ENCODE results near the gene SERPINA3. TPM values are rescaled to one million over a fixed set of nuclear protein-coding genes. Genes with fewer than 3 reads are reported as not detected.

The SERPINA3 gene
- total and polyA plus RNA-seq, 5 donors, result 56.4 to 390 (median 192) TPM

DNA sequence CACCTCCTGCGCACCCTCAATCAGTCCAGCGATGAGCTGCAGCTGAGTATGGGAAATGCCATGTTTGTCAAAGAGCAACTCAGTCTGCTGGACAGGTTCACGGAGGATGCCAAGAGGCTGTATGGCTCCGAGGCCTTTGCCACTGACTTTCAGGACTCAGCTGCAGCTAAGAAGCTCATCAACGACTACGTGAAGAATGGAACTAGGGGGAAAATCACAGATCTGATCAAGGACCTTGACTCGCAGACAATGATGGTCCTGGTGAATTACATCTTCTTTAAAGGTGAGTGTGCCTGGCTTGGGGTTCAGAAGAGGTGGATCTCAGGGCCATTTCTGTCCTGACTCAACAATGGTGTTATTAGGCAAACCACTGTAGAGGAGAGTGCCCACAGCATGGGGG lies 2.6 kb downstream of the SERPINA3 start:
- Histone ChIP-seq H3K4me3 (ENCODE audit: low read length) (no peak overlapping the region), H3K9me3 (ENCODE audit: control insufficient read depth, low read length) (peaks cover 2% of the 10 kb centered on the region), H3K27ac (ENCODE audit: low read length) (no peak overlapping the region), H3K27me3 (ENCODE audit: control insufficient read depth, insufficient read depth) (no peaks in the 10 kb centered on the region), H3K4me1 (ENCODE audit: control insufficient read depth, insufficient read depth, low read length) (no peaks in the 10 kb centered on the region)
- ATAC-seq (no peak), DNase-seq (no peak)
- intact Hi-C loops (cut with DNase I), result no loop called here
- WGBS, result 91% methylated on average over 7 of the region's 7 CpGs

DNA sequence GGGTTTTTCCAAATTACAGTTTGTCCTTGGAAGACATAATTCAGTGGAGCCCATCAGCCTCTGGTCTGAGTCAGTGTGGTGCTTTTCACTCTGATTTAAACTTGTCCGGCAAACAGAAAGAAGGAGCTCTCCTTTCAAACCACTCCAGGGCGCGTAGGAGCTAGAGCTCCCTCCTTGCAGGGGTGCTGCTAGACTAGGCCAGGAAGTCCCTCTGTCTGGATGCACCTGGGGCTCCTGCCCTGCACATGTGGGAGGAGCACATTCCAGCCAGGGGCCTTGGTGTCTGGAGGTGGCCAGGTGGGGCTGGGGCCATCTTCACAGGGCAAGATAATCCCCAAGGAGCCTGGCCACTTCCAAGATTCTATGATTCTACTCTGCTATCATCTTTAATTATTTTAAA lies 3.1 kb downstream of the SERPINA3 start:
- ATAC-seq (no peak), DNase-seq (no peak)
- Histone ChIP-seq H3K4me1 (ENCODE audit: control insufficient read depth, insufficient read depth, low read length) (no peaks in the 10 kb centered on the region), H3K27ac (ENCODE audit: low read length) (no peak overlapping the region), H3K27me3 (ENCODE audit: control insufficient read depth, insufficient read depth) (no peaks in the 10 kb centered on the region), H3K9me3 (ENCODE audit: control insufficient read depth, low read length) (peaks cover 2% of the 10 kb centered on the region), H3K4me3 (ENCODE audit: low read length) (no peak overlapping the region)
- 96% methylated on average over 3 of the region's 3 CpGs for WGBS
- intact Hi-C loops (cut with DNase I), result no loop called here

DNA sequence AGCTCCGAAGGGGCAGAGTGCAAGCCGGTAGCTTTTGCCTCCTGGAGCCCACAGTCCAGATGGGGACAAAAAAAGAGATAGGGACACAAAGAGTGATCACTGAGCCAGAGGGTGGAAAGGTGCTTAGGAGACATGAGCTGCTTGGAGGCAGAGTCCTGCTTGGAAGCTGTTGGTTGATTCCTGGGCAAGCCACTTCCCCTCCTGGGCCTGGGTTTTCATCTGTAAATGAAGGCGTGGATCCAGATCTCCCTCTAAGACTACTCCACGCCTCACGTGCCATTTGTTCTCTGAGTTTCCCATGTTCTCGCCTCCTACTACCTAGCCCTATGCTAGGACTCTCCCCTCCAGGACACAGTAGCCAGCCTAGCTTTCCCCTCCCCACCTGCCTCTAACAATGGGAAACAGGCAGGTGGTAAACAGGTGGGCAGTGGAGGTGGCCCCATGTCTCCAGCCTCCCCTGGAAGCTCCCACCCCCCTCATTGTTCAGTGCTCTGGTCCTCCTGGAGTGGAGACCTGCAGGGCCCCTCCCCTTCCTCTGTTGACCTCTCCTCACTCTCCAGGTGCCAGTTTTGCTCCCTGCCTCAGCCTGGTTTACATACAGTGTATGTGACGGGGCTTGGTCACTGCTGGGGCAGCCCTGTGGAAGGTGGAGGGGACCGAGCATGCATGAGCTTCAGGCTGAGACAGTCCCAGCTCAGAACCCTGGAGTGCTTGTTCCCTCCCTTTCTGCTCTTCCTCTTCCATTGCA lies 3.8 kb downstream of the SERPINA3 start:
- 80% methylated on average over 8 of the region's 8 CpGs for WGBS
- H3K4me3 ChIP-seq (ENCODE audit: low read length), result no peak overlapping the region
- no peaks in the 10 kb centered on the region for H3K27me3 ChIP-seq (ENCODE audit: control insufficient read depth, insufficient read depth)
- H3K9me3 ChIP-seq (ENCODE audit: control insufficient read depth, low read length), result peaks cover 2% of the 10 kb centered on the region
- H3K4me1 ChIP-seq (ENCODE audit: control insufficient read depth, insufficient read depth, low read length), result no peaks in the 10 kb centered on the region
- ATAC-seq (no peak), DNase-seq (no peak)
- no peak overlapping the region for H3K27ac ChIP-seq (ENCODE audit: low read length)
- intact Hi-C loops (cut with DNase I), result no loop called here

DNA sequence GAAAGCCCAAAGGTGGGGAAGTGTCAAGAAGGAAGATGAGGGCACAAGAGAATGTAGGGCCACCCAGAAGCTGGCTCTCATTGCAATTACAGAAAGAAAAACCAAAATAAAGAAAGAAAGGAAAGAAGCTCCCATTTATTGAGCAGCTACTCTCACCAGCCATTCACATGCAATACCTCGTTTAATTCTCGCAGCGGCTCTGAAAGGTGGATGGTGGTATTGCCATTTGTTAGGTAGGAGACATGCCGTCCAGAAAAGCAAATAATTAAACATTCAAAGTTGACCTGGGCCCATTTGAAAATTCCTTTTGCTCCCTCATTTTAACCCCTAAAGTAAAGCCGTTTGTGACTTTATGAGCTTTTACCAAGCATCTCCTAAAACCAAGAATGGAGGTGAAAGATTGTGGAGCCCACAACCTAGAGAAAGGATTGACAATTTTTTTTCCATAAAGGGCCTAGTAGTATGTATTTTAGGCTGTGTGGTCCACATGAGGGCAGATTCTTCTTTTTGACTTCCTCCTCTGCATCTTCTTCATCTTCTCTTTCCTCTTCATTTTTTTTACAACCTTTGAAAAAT lies 5.3 kb downstream of the SERPINA3 start:
- ATAC-seq (no peak), DNase-seq (no peak)
- Histone ChIP-seq H3K27me3 (ENCODE audit: control insufficient read depth, insufficient read depth) (no peaks in the 10 kb centered on the region), H3K9me3 (ENCODE audit: control insufficient read depth, low read length) (peaks cover 2% of the 10 kb centered on the region), H3K27ac (ENCODE audit: low read length) (no peak overlapping the region), H3K4me1 (ENCODE audit: control insufficient read depth, insufficient read depth, low read length) (no peaks in the 10 kb centered on the region), H3K4me3 (ENCODE audit: low read length) (no peak overlapping the region)
- WGBS, result 81% methylated on average over 5 of the region's 5 CpGs
- intact Hi-C loops (cut with DNase I), result no loop called here

DNA sequence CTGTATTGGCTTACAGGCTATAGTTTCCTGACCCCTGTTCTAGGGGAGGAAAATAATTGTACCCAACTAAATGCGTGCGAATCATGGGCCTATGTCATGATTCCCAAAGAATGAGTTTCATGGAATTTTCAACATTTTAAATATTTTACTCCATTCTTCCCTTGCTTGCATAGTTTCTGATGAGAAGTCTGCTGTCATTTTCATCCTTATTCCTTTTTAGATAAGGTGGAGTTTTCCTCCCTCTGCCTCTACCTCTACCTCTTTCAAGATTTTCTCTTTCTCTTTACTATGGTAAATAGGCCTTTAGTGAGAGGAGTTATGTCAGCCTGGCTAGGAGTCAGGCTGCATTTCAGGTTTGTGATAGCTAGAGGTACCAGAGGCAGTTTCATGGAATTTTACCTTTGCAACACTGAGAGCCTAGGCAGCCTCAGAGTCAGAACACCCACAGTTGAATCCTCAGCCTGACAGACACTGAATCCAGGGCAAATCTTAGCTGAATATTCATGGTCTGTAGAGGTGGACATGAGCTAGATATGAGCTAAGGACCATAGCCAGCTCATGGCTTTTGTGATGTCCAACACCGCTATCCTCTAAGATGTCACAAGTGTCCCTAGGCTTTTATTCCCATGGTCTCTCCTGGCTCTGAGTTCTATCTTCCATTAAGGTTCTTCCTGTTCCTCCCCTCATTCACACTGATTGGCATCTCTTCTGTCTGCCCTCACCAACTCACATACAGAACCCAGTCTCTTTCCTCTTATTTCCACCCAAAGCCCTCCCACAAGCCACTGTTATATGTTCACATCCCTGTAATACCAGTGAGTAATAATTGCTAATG lies 6.0 kb downstream of the SERPINA3 start:
- DNase-seq (no peak), ATAC-seq (no peak)
- Histone ChIP-seq H3K27me3 (ENCODE audit: control insufficient read depth, insufficient read depth) (no peaks in the 10 kb centered on the region), H3K9me3 (ENCODE audit: control insufficient read depth, low read length) (peaks cover 2% of the 10 kb centered on the region), H3K4me3 (ENCODE audit: low read length) (no peak overlapping the region), H3K4me1 (ENCODE audit: control insufficient read depth, insufficient read depth, low read length) (no peaks in the 10 kb centered on the region), H3K27ac (ENCODE audit: low read length) (no peak overlapping the region)
- intact Hi-C loops (cut with DNase I), result no loop called here
- WGBS, result 93% methylated on average over 3 of the region's 3 CpGs

DNA sequence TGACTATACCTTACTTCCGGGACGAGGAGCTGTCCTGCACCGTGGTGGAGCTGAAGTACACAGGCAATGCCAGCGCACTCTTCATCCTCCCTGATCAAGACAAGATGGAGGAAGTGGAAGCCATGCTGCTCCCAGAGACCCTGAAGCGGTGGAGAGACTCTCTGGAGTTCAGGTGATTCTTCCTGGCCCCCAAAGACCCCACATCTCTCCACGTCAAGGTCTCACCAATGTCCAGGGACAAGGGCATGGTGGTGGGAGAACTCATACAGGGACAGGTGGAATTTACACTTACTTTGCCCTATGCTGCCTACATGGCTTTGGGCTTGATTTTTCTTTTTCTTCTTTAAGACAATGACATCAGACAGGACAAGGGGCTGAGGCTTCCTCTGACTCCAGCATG lies 7.1 kb downstream of the SERPINA3 start:
- WGBS, result 82% methylated on average over 6 of the region's 6 CpGs
- no peak for ATAC-seq
- no peak overlapping the region for H3K27ac ChIP-seq (ENCODE audit: low read length)

DNA sequence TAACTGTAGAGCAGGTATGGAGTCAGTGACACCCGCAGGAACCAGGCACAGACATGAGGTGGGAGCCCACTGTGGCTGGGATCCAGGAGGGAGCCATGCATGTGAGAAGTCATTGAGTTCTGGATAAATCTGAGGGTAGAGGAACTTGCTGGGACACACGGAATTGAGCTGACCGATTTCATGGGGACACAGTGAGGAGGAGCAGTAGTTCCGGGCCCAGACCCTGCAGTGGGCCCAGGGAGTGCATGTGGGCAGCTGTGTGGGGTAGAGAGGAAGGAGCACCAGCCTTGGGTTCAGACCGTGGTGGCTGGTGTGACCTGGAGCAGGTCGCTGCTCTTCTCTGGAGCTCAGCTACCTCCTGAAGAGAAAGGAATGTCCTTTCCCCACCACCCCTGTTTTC lies 8.4 kb downstream of the SERPINA3 start:
- WGBS, result 77% methylated on average over 6 of the region's 6 CpGs
- DNase-seq (no peak), ATAC-seq (no peak)
- H3K4me3 ChIP-seq (ENCODE audit: low read length), result no peak overlapping the region
- no peaks in the 10 kb centered on the region for H3K27me3 ChIP-seq (ENCODE audit: control insufficient read depth, insufficient read depth)
- intact Hi-C loops (cut with DNase I), result no loop called here
- H3K27ac ChIP-seq (ENCODE audit: low read length), result no peak overlapping the region
- H3K9me3 ChIP-seq (ENCODE audit: control insufficient read depth, low read length), result peaks cover 2% of the 10 kb centered on the region
- no peaks in the 10 kb centered on the region for H3K4me1 ChIP-seq (ENCODE audit: control insufficient read depth, insufficient read depth, low read length)

More for the DNA sequence above, 7.1 kb downstream of the SERPINA3 start:
- H3K27me3 ChIP-seq (ENCODE audit: control insufficient read depth, insufficient read depth), result no peaks in the 10 kb centered on the region
- H3K4me3 ChIP-seq (ENCODE audit: low read length), result no peak overlapping the region
- intact Hi-C loops (cut with DNase I), result no loop called here
- no peaks in the 10 kb centered on the region for H3K4me1 ChIP-seq (ENCODE audit: control insufficient read depth, insufficient read depth, low read length)
- DNase-seq, result no peak
- H3K9me3 ChIP-seq (ENCODE audit: control insufficient read depth, low read length), result peaks cover 2% of the 10 kb centered on the region

DNA sequence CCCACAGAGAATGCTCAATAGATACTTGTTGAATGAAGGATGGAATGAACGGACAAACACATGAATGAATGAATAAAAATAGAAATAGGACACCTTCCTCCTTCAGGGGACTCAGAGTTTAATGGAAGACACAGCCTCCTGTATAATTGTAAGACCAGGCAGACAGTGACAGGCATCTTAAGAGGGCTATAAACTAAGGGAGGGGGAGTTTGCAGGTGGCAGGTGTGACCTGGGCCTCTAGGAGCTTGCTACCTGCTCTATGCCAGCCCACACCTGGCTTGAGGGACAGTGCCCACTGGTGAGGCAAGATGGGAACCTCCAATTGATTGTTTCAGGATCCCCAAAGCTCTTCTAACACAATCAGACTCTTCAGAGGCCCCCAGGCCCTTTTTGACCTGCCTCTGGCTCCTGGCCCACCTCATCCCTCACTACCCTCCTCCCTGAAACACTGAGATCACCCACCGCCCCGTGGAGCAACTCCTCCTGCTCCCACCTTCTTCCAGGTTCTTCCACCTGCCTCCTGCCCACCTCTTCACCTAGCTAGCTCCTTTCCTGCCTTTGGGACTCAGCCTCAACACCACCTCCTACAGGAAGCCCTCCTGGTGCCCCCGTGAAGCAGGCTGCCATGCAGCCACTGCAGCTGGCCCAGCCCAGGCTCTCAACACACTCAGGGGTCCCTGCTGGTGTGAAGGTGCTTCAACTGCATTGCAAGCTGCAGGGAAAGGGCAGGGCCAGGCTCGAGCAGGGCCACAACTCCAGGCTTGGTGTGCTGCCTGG lies 9.4 kb downstream of the SERPINA3 start:
- DNase-seq (no peak), ATAC-seq (no peak)
- no peaks in the 10 kb centered on the region for H3K4me1 ChIP-seq (ENCODE audit: control insufficient read depth, insufficient read depth, low read length)
- H3K9me3 ChIP-seq (ENCODE audit: control insufficient read depth, low read length), result peaks cover 2% of the 10 kb centered on the region
- 69% methylated on average over 5 of the region's 5 CpGs for WGBS
- no peak overlapping the region for H3K27ac ChIP-seq (ENCODE audit: low read length)
- H3K27me3 ChIP-seq (ENCODE audit: control insufficient read depth, insufficient read depth), result no peaks in the 10 kb centered on the region
- no peak overlapping the region for H3K4me3 ChIP-seq (ENCODE audit: low read length)
- intact Hi-C loops (cut with DNase I), result no loop called here

DNA sequence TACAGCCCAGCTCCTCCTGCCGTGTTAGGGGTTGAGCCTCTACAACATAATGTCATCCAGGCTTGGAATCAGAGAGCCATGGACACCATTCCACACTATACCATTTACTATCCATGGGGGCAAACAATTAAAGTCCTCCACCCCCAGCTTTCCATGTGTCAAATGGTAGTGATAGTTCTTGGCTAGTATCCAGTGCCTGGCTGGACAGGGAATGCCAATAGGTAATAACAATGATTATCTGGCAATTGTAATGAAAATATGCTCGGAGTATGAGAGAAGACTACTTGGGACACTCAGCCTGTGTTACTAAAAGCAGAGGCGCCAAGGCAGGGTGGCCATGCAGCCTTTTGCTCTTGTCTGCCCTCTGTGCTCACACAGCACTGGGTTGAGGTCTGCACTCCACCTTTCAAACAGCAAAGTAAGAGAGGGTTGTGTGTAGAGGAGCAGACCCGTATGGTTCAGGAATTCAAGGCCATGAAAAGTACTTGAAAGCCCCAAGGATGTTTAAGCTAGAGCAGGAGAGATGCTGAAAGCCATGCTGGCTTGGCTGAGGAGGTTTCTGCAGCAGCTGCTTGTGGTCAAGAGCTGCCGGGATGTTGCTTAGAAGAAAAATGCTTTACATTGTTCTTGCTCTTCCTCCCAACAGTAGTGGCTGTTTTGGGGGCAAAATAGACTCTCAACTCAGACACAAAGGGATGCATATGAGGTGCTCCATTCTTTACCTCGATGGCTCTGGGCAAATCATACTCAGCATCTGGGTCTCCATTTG lies 10.6 kb downstream of the SERPINA3 start:
- no peak for DNase-seq
- Histone ChIP-seq H3K27me3 (ENCODE audit: control insufficient read depth, insufficient read depth) (no peaks in the 10 kb centered on the region), H3K9me3 (ENCODE audit: control insufficient read depth, low read length) (peaks cover 2% of the 10 kb centered on the region), H3K4me1 (ENCODE audit: control insufficient read depth, insufficient read depth, low read length) (no peaks in the 10 kb centered on the region), H3K4me3 (ENCODE audit: low read length) (no peak overlapping the region), H3K27ac (ENCODE audit: low read length) (no peak overlapping the region)
- no peak for ATAC-seq
- WGBS, result 69% methylated on average over 6 of the region's 6 CpGs
- intact Hi-C loops (cut with DNase I), result no loop called here

DNA sequence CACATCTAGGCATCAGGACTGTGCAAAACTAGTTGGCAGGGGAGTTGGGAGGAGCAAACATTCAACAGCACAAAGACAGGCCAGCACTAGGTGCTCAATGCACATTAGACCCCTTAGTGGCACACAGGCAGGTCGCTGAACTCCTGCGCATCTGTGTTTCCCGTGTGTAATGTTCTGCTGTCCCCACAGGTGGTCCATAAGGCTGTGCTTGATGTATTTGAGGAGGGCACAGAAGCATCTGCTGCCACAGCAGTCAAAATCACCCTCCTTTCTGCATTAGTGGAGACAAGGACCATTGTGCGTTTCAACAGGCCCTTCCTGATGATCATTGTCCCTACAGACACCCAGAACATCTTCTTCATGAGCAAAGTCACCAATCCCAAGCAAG lies 11.2 kb downstream of the SERPINA3 start:
- intact Hi-C loops (cut with DNase I), result no loop called here
- no peak overlapping the region for H3K4me3 ChIP-seq (ENCODE audit: low read length)
- ATAC-seq (no peak), DNase-seq (no peak)
- no peaks in the 10 kb centered on the region for H3K27me3 ChIP-seq (ENCODE audit: control insufficient read depth, insufficient read depth)
- no peaks in the 10 kb centered on the region for H3K4me1 ChIP-seq (ENCODE audit: control insufficient read depth, insufficient read depth, low read length)
- no peak overlapping the region for H3K27ac ChIP-seq (ENCODE audit: low read length)
- WGBS, result 90% methylated on average over 4 of the region's 4 CpGs
- H3K9me3 ChIP-seq (ENCODE audit: control insufficient read depth, low read length), result no peaks in the 10 kb centered on the region

All from right cardiac atrium (tissue), 5 donors.